ENCODE measurements around the gene KCNMA1.
A peak's percentile ranks its signal among the peaks of the same experiment; 100 is the strongest.

The KCNMA1 gene

DNA sequence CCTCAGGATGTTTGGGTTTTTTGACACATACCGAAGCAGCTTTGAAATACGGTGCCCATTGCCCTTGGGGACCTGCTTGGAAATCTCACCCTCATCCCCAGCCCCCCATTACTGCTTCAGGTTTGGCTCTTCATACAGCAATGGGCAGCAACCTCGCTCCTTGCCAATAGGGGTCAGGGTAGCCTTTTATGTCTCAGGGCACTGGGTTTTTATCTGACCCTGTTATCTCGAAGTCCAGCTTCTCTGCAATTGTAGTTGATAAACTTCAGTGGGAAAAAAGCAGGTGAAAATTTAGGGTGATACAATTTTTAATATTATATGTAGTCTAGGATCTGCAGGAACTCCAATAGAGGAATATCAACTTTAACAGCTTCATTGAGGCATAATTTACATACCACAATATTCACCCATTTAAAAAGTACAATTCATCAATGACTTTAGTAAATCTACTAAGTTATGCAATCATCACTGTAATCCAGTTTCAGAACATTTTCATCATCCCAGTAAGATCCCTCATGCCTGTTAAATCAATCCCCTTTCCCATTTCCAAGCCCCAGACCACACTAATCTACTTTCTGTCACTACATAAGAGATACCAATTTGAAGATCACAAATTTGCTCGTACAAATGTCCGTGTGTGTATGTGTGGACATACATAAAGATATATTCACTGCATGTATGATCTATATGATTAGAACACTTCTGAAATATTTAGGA lies 386.2 kb downstream of the KCNMA1 start:
- peak; percentile 60 for DNase-seq (ENCODE audit: low read depth, low spot score)

GRCh38 chr10:77249901-77250459 lies 387.6 kb downstream of the KCNMA1 start:
- DNase-seq (ENCODE audit: low read depth, low spot score): peak; percentile 55

DNA sequence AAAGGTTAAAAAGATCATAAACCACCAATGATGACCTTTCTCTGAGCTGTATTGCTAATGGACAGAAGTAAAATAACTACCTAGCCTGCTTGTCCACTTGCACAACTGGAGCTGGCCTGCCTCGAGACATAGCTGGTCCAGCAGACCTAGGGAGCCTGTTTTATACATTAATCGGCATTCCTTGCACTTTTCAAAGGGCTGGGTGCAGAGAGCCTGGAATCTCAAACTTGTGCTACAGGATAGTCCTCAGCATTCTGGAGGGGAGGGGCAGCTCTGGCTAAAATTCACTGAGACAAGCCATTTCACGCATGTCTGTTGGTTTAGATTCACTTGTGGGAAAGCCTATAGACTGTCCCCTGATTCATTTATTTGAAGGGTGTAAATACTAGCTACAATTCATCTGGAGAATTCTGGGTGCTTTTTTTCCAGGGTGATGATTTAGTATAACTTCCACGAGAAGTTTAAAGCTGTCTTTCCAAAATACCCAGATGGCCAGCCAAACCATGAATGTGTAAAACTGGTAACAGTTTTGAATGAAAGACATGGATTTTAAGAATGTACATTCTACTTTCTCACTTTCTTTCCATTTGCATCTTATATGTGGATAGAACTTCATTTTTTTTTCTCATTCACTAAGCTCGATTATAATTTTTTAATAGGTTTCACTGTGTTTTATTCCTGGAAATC lies 389.4 kb downstream of the KCNMA1 start:
- DNase-seq (ENCODE audit: low read depth, low spot score): peak; percentile 27

- peak; percentile 77 for DNase-seq (ENCODE audit: low read depth, low spot score)
These were observed 390.3 kb downstream of the KCNMA1 start for GRCh38 chr10:77247031-77247990.

DNA sequence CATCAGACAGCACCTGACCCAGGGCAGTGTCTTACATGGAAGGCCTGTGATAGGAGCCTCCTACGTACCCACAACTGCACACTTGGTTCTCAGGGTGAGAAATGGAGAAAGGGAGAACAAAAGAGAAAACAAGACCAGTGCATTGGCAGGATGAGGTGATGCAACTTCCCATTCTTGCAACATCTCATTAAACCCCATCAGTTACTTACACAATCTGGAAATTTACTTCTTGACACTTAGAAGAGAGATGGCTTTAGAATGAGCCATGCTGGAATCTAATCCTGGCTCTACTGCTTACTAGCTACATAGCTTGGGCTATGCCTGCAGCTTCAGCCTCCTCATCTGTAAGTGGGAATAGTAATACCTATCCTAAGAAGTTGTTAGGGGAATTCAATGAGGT lies 391.7 kb downstream of the KCNMA1 start:
- no peak for DNase-seq (ENCODE audit: low read depth, low spot score)

- no peak for DNase-seq (ENCODE audit: low read depth, low spot score)
These were observed 392.9 kb downstream of the KCNMA1 start for GRCh38 chr10:77244746-77245145.

DNA sequence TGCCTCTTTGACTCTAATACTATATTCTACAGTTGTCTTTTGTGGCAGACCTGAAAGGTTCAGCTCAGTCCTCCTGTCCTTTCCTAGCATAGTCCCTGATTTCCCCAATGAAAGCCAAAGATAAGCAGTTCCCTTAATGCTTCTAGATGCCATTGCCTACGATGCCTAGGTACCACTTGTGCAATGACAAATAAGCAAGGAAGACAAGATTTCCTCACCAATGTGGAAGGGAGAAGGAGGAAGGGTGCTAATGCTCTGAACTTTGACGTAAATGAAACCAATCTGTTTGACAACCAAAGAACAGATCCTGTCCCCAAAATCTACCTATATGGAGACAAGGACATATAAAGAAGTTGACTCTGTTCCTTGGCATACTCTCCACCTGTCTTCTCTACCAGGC lies 393.3 kb downstream of the KCNMA1 start:
- DNase-seq (ENCODE audit: low read depth, low spot score): no peak

DNA sequence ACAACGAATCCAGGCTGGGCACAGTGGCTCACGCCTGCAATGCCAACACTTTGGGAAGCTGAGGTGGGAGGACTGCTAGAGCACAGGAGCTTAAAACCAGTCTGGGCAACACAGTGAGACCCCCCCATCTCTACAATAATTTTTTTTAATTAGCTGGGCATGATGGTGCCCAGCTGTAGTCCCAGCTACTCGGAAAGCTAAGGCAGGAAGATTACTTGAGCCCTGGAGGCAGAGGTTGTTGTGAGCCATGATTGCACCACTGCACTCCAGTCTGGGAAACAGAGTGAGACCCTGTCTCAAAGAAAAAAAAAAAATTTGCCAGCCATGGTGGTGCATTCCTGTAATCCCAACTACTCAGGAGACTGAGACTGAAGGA lies 396.3 kb downstream of the KCNMA1 start:
- no peak for DNase-seq (ENCODE audit: low read depth, low spot score)

- DNase-seq (ENCODE audit: low read depth, low spot score): no peak
These were observed 396.8 kb downstream of the KCNMA1 start for GRCh38 chr10:77240706-77241349.

DNA sequence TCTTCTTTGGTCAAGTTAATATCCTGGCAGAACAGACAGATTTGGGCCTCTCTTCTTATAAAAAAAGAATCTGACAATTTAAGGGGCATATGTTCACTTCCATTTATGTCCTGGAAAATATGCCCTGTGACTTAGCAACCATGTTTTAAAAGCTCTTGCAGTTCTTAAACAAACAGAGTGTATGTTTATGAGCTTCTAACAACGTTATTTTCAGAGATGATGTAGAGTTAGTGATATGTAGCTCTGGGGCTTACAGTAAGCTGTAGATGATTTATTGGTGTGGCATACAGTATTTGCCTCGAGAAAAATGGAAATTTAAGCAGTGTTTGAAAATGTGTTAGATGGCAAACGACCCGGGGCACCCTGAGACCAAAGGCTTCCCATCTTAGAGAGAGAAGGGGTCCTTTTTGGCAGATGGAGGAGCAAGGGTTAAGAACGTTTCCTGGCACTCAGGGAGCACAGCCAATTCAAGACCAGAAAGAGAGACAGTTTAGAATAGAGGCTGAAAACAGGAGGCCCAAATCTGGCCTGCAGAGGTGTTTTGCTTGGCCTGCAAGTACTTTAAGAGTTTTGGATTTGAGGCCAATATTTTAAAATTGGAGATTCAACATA lies 397.5 kb downstream of the KCNMA1 start:
- DNase-seq (ENCODE audit: low read depth, low spot score): no peak

DNA sequence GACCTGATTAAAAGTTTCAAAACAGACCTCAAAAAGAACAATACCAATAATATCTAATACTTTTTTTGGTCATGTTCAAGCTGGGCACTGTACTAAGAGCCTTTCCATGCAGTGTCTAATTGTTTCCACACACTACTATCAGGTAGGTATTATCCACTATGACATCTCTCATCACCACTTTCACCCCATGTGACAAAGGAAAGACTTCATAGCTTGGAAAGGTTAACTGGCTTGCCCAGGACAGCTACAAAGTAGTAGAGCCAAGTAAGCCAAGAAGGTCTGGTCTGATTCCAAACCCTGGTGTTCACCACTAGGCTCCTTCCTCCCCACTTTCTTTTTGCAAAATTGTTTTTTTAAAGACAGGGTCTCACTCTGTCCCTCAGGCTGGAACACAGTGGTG lies 400.5 kb downstream of the KCNMA1 start:
- DNase-seq (ENCODE audit: low read depth, low spot score): no peak

DNA sequence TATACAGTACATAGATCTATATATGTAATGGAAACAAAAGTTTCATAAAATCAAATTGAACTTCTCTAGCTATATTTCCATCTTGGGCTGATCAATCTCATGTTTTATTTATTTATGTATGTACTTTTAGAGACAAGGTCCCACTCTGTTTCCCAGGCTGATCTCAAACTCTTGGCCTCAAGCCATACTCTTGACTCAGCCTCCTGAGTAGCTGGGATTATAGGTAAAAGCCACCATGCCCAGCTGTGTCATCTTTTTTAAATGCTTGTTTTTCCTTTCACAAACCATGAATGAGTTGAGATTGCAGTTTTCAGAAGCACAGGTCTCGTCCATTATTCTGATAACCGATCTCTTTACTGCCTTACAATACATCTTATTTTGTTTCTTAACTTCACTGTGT lies 400.9 kb downstream of the KCNMA1 start:
- peak; percentile 71 for DNase-seq (ENCODE audit: low read depth, low spot score)

DNA sequence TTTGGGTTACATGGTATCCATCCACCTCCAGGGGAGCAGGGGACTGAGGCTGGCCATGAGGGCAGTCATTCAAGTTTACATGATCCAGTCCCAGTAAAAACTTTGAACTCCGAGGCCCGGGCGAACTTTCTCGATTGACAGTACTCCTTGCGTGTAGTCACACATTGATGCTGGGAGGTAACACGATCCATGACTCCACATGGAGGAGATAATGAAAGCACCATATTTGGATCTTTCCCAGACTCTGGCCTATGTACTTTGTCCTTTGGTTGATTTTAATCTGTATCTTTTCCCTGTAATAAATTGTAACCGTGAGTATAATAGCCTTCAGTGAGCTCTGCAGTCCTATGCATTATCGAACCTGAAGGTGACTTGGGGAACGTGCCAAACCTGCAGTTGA lies 401.6 kb downstream of the KCNMA1 start:
- no peak for DNase-seq (ENCODE audit: low read depth, low spot score)

- DNase-seq (ENCODE audit: low read depth, low spot score): no peak
These were observed 403.0 kb downstream of the KCNMA1 start for GRCh38 chr10:77234599-77234998.

GRCh38 chr10:77233466-77233865 lies 404.1 kb downstream of the KCNMA1 start:
- DNase-seq (ENCODE audit: low read depth, low spot score): no peak

- DNase-seq (ENCODE audit: low read depth, low spot score): no peak
These were observed 405.6 kb downstream of the KCNMA1 start for GRCh38 chr10:77231884-77232610.

DNA sequence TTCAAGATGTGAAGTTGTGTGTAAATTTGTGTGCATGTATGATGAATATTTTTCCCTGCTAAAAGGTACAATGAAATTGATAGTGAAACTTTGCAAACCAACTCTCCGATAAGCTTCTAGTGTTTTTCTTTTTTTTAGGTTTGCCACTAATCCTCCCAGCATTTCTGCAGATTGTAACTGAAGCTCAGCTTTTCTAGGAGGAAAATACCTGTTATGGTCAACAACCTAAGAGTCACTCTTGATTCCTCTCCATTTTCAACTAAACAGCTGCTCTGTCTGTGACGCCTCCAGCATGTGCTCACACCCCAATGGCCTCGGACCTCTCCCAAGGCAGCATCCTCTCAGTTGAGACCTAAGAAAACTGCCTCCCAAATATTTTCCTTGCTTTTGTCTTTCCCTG lies 406.2 kb downstream of the KCNMA1 start:
- no peak for DNase-seq (ENCODE audit: low read depth, low spot score)

DNA sequence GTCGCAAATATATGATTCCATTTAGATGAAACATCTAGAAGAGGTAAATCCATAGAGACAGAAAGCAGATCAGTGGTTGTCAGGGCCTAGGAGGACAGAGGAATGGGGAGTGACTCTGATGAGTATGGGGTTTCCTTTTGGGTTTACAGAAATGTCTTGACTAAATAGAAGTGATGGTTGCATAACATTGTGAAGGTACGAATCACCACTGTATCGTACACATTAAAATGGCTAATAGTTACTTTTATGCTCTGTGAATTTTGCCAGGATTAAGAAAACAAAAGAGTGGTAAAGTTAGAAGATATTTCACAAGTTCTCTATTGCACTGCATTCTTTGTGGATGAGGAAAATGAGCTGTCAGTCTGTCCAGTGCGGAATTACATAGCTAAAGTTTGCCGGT lies 407.4 kb downstream of the KCNMA1 start:
- peak; percentile 42 for DNase-seq (ENCODE audit: low read depth, low spot score)

DNA sequence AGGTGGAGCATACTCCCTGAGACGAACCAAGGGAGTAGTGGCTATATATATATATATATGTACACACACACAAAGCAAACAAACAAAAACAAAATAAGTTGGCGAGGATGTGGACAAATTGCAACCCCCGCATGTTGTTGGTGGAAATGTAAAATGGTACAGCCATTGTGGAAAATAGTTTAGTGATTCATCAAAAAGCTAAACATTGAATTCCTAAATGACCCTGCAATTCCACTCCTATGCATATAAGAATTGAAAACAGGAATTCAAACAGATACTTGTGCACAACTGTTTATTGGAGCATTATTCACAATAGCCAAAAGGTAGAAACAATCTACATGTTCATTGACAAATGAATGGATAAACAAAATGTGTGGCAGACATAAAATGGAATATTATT lies 407.9 kb downstream of the KCNMA1 start:
- DNase-seq (ENCODE audit: low read depth, low spot score): no peak

- DNase-seq (ENCODE audit: low read depth, low spot score): peak; percentile 56
These were observed 409.0 kb downstream of the KCNMA1 start for GRCh38 chr10:77228559-77228958.

All from astrocyte of the hippocampus (primary cell).